SK-N-SH (cell line): ENCODE data around the gene TRNAU1AP.
"Not testable (repeated sequence)": the region's sequence is repeated elsewhere in the genome, so short reads cannot be mapped to it uniquely, and the experiment has no call there.

ENCODE experiments used
- EP300 ChIP-seq, 2 experiments: IDR thresholded peaks; 2 replicates each; pipeline versions ENCODE4 v1.4.0 to v1.6.1; 2012; ENCODE audit warnings: borderline replicate concordance in 1 of 2, low read depth in 1 of 2, low read length in 1 of 2
- EZH2phosphoT487 ChIP-seq: fragments of 200-600 bp; sonication (generic); IDR thresholded peaks from 2 replicates; pipeline ENCODE4 v1.6.1; 2017; ENCODE audit warnings: low read depth, mixed run types, mild to moderate bottlenecking, antibody characterized with exemption, moderate library complexity, borderline replicate concordance
- GATA2 ChIP-seq: sonication (generic); formaldehyde crosslinking; IDR thresholded peaks from 2 replicates; pipeline ENCODE4 v1.5.0; 2020; ENCODE audit warnings: mild to moderate bottlenecking, missing genetic modification reagents
- JUND ChIP-seq: IDR thresholded peaks from 2 replicates; pipeline ENCODE4 v1.4.0; 2012
- MAX ChIP-seq: IDR thresholded peaks from 2 replicates; pipeline ENCODE4 v1.4.0; 2012; ENCODE audit warnings: low read depth
- POLR2AphosphoS5 ChIP-seq: IDR thresholded peaks from 2 replicates; pipeline ENCODE4 v1.6.1; 2012; ENCODE audit warnings: low read depth, low read length
- RCOR1 ChIP-seq: fragments of 150-350 bp; IDR thresholded peaks from 2 replicates; pipeline ENCODE4 v1.6.1; 2017; ENCODE audit warnings: antibody characterized with exemption, low read length
- REST ChIP-seq: IDR thresholded peaks from 2 replicates; pipeline ENCODE4 v1.6.1; 2012; ENCODE audit warnings: mild to moderate bottlenecking, low read depth, low read length, moderate library complexity
- RFX5 ChIP-seq: IDR thresholded peaks from 2 replicates; pipeline ENCODE4 v1.6.1; 2012; ENCODE audit warnings: mild to moderate bottlenecking, improper control_type of control experiment, low read length
- RXRA ChIP-seq: IDR thresholded peaks from 2 replicates; pipeline ENCODE4 v1.4.0; 2012; ENCODE audit warnings: low read depth, mild to moderate bottlenecking, borderline replicate concordance
- SIN3A ChIP-seq: IDR thresholded peaks from 2 replicates; pipeline ENCODE4 v1.6.1; 2012; ENCODE audit warnings: low read depth, mild to moderate bottlenecking, low read length, moderate library complexity, borderline replicate concordance
- TCF12 ChIP-seq: IDR thresholded peaks from 2 replicates; pipeline ENCODE4 v1.4.0; 2012
- TEAD4 ChIP-seq: IDR thresholded peaks from 2 replicates; pipeline ENCODE4 v1.4.0; 2012; ENCODE audit warnings: mild to moderate bottlenecking, borderline replicate concordance; ENCODE audit not compliant: insufficient read depth
- TF ChIP-seq, protein P1 (sequence below): fragments of 200-600 bp; sonication (generic); IDR thresholded peaks from 2 replicates; pipeline ENCODE4 v1.6.1; 2017; ENCODE audit warnings: antibody characterized with exemption, mild to moderate bottlenecking, moderate library complexity

- not testable (repeated sequence) for TF ChIP-seq POLR2AphosphoS5; EP300 (IDR thresholded peaks at IDR 0.05; ENCODE audit: borderline replicate concordance in 1 of 2, low read depth in 1 of 2, low read length in 1 of 2); RCOR1; RFX5; REST; JUND; TCF12; RXRA; GATA2; TEAD4; MAX; SIN3A; EZH2phosphoT487
- TF ChIP-seq, protein P1, sequence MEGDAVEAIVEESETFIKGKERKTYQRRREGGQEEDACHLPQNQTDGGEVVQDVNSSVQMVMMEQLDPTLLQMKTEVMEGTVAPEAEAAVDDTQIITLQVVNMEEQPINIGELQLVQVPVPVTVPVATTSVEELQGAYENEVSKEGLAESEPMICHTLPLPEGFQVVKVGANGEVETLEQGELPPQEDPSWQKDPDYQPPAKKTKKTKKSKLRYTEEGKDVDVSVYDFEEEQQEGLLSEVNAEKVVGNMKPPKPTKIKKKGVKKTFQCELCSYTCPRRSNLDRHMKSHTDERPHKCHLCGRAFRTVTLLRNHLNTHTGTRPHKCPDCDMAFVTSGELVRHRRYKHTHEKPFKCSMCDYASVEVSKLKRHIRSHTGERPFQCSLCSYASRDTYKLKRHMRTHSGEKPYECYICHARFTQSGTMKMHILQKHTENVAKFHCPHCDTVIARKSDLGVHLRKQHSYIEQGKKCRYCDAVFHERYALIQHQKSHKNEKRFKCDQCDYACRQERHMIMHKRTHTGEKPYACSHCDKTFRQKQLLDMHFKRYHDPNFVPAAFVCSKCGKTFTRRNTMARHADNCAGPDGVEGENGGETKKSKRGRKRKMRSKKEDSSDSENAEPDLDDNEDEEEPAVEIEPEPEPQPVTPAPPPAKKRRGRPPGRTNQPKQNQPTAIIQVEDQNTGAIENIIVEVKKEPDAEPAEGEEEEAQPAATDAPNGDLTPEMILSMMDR: not testable (repeated sequence)
These were observed 32.1 kb upstream of the TRNAU1AP start for GRCh38 chr1:28520796-28521195.
